SK-N-SH (cell line): Measurements from ENCODE around the gene MRPL43. TPM values are rescaled to one million over a fixed set of nuclear protein-coding genes. Genes with fewer than 3 reads are reported as not detected.

Source experiments
- CTCF ChIA-PET: fragments of 300-600, 350-600 bp; formaldehyde crosslinking; extraction: SDS; loops from one replicate; lab custom pipeline; 2021; lab: Yijun Ruan, JAX
- POLR2A ChIA-PET: fragments of 350-600 bp; sonication (Branson Sonifier 250); formaldehyde crosslinking; extraction: SDS; loops from one replicate; lab custom pipeline; 2020; ENCODE audit warnings: antibody characterized with exemption, inconsistent platforms; lab: Yijun Ruan, JAX
- DNase-seq: peaks from one replicate; pipeline ENCODE4 v3.0.0; 2012
- H2AFZ ChIP-seq: fragments of 200-600 bp; sonication (generic); 2 replicates; pipeline ENCODE4 v1.8.1; 2016; ENCODE audit warnings: antibody characterized with exemption, mild to moderate bottlenecking, low read depth
- H3F3A ChIP-seq: fragments of 200-600 bp; sonication (generic); replicated peaks from 2 replicates; pipeline ENCODE3; 2016; ENCODE audit warnings: antibody characterized with exemption, mild to moderate bottlenecking; ENCODE audit not compliant: insufficient read depth
- H3K27ac ChIP-seq, 2 experiments: fragments of 200-500 bp in 1 of 2; fragments of 200-600 bp in 1 of 2; sonication (Bioruptor generic) in 1 of 2; sonication (generic), shearing (Covaris generic) in 1 of 2; 2 replicates each; pipeline versions ENCODE4 v1.5.1 to v1.6.1; 2014 to 2016; ENCODE audit warnings: low read depth in 2 of 2, inconsistent platforms in 1 of 2, low read length in 1 of 2, mild to moderate bottlenecking in 1 of 2, mixed read lengths in 1 of 2
- H3K27me3 ChIP-seq: fragments of 200-600 bp; sonication (generic), shearing (Covaris generic); 2 replicates; pipeline ENCODE4 v1.6.1; 2016; ENCODE audit warnings: mixed run types; ENCODE audit not compliant: insufficient read depth
- H3K36me3 ChIP-seq, 2 experiments: fragments of 200-500 bp in 1 of 2; fragments of 200-600 bp in 1 of 2; sonication (Bioruptor generic) in 1 of 2; sonication (generic) in 1 of 2; replicated peaks in 1 of 2; 2 replicates each; pipeline versions ENCODE3 to v1.5.1; 2014 to 2016; ENCODE audit warnings: low read length in 1 of 2, mild to moderate bottlenecking in 1 of 2; ENCODE audit not compliant: insufficient read depth in 2 of 2, control insufficient read depth in 1 of 2
- H3K4me1 ChIP-seq, 2 experiments: fragments of 200-500 bp in 1 of 2; fragments of 200-600 bp in 1 of 2; sonication (Bioruptor generic) in 1 of 2; sonication (generic), shearing (Covaris generic) in 1 of 2; 2 replicates each; pipeline versions ENCODE4 v1.5.1 to v1.6.1; 2014 to 2016; ENCODE audit warnings: low read depth in 1 of 2, low read length in 1 of 2, mixed run types in 1 of 2; ENCODE audit not compliant: insufficient read depth in 2 of 2, control insufficient read depth in 1 of 2
- H3K4me2 ChIP-seq: fragments of 200-600 bp; sonication (generic), shearing (Covaris generic); 2 replicates; pipeline ENCODE4 v1.6.1; 2017; ENCODE audit warnings: mixed run types
- H3K4me3 ChIP-seq, 2 experiments: fragments of 200-500 bp in 1 of 2; fragments of 200-600 bp in 1 of 2; sonication (Bioruptor generic) in 1 of 2; sonication (generic), shearing (Covaris generic) in 1 of 2; 2 replicates each; pipeline versions ENCODE4 v1.5.1 to v1.8.1; 2014 to 2016; ENCODE audit warnings: low read depth in 2 of 2, inconsistent platforms in 1 of 2, low read length in 1 of 2, mild to moderate bottlenecking in 1 of 2, mixed read lengths in 1 of 2, moderate library complexity in 1 of 2
- H3K79me2 ChIP-seq: fragments of 200-600 bp; sonication (generic); 2 replicates; pipeline ENCODE4 v1.8.1; 2017; ENCODE audit warnings: mild to moderate bottlenecking; ENCODE audit not compliant: insufficient read depth
- H3K9ac ChIP-seq: fragments of 200-600 bp; sonication (generic); 2 replicates; pipeline ENCODE4 v1.6.1; 2017; ENCODE audit warnings: mixed run types
- H3K9me2 ChIP-seq: fragments of 200-600 bp; sonication (generic); 2 replicates; pipeline ENCODE4 v1.6.1; 2017; ENCODE audit warnings: mixed run types
- H3K9me3 ChIP-seq: fragments of 200-600 bp; sonication (generic); 2 replicates; pipeline ENCODE4 v1.6.1; 2017; ENCODE audit warnings: mixed run types, mild to moderate bottlenecking, moderate library complexity
- H4K20me1 ChIP-seq: fragments of 200-600 bp; sonication (generic); 2 replicates; pipeline ENCODE4 v1.6.1; 2017; ENCODE audit warnings: mild to moderate bottlenecking, mixed run types; ENCODE audit not compliant: insufficient read depth
- CHD2 ChIP-seq: fragments of 150-350 bp; IDR thresholded peaks from 2 replicates; pipeline ENCODE4 v1.6.1; 2018; ENCODE audit warnings: low read length; ENCODE audit not compliant: partially characterized antibody
- ELF1 ChIP-seq: IDR thresholded peaks from 2 replicates; pipeline ENCODE4 v1.4.0; 2012
- EP300 ChIP-seq, 2 experiments: IDR thresholded peaks; 2 replicates each; pipeline versions ENCODE4 v1.4.0 to v1.6.1; 2012; ENCODE audit warnings: borderline replicate concordance in 1 of 2, low read depth in 1 of 2, low read length in 1 of 2
- FOSL2 ChIP-seq: IDR thresholded peaks from 2 replicates; pipeline ENCODE4 v1.4.0; 2012; ENCODE audit warnings: low read depth, mild to moderate bottlenecking, moderate library complexity, borderline replicate concordance
- FOXM1 ChIP-seq: IDR thresholded peaks from 2 replicates; pipeline ENCODE4 v1.4.0; 2012; ENCODE audit warnings: low read depth, mild to moderate bottlenecking
- GABPA ChIP-seq: IDR thresholded peaks from 2 replicates; pipeline ENCODE4 v1.4.0; 2012; ENCODE audit warnings: low read depth, mild to moderate bottlenecking
- GATA2 ChIP-seq: sonication (generic); formaldehyde crosslinking; IDR thresholded peaks from 2 replicates; pipeline ENCODE4 v1.5.0; 2020; ENCODE audit warnings: mild to moderate bottlenecking, missing genetic modification reagents
- NFIC ChIP-seq: IDR thresholded peaks from 2 replicates; pipeline ENCODE4 v1.4.0; 2012; ENCODE audit warnings: borderline replicate concordance
- RFX5 ChIP-seq: IDR thresholded peaks from 2 replicates; pipeline ENCODE4 v1.6.1; 2012; ENCODE audit warnings: mild to moderate bottlenecking, improper control_type of control experiment, low read length
- SMC3 ChIP-seq: IDR thresholded peaks from 2 replicates; pipeline ENCODE4 v1.6.1; 2012; ENCODE audit warnings: low read depth, low read length, improper control_type of control experiment
- YY1 ChIP-seq: IDR thresholded peaks from 2 replicates; pipeline ENCODE4 v1.4.0; 2012; ENCODE audit warnings: low read depth, mild to moderate bottlenecking
- WGBS: methylation state at CpG from one replicate; pipeline ENCODE4 v1.1.6; 2017; ENCODE audit warnings: low lambda C conversion rate; 5-methylcytosine and 5-hydroxymethylcytosine counted together
- polyA plus RNA-seq, 3 experiments: library from polyadenylated mRNA; depleted of rRNA; stranded (reverse); fragments of >200 nt; gene quantifications; 2 replicates each; pipeline ENCODE4 v1.2.3, GENCODE V29; 2012
- TF ChIP-seq, protein P1 (sequence below): IDR thresholded peaks from 2 replicates; pipeline ENCODE4 v1.6.1; 2012; ENCODE audit warnings: mild to moderate bottlenecking, low read depth, low read length, moderate library complexity
- TF ChIP-seq, protein P2 (sequence below): IDR thresholded peaks from 2 replicates; pipeline ENCODE4; 2012

The MRPL43 gene
- polyA plus RNA-seq, 1 of the 3 experiments (the other 2 are of a cell fraction), result 208 TPM

DNA sequence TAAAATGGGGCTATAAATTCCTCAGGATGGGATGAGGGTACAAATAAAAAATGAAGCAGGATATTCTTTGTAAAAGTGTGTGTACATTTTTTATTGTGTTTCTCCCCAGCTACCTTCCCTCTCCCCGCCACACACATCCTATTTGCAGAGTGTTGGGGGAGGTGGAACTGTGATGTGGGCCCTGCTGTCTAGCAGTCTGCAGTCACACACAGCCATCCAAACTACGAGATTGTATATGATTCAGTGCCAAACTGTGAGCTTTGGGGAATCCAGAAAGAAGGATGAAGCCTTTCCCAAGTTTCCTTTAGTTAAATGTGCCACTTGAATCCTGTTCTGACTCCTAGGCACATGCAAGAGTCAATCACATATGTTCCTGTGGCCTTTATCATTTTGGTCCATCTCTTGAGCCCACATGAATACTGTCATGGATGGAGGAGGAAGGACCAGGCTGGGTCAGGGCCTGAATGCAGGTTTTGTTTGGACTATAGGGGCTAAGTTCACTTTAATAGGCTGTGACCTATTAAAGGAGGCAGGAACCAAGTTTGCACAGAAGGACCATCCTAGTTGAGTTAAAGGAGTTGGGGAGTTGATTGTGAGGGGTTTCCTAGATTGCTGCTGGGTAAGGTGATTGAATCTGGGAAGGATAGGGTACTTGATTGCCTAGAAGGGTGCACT, 19.1 kb downstream of the MRPL43 start (continued):
- TF ChIP-seq FOSL2 (no peak), GABPA (no peak), GATA2 (CRISPR knock-in tag) (no peak)

DNA sequence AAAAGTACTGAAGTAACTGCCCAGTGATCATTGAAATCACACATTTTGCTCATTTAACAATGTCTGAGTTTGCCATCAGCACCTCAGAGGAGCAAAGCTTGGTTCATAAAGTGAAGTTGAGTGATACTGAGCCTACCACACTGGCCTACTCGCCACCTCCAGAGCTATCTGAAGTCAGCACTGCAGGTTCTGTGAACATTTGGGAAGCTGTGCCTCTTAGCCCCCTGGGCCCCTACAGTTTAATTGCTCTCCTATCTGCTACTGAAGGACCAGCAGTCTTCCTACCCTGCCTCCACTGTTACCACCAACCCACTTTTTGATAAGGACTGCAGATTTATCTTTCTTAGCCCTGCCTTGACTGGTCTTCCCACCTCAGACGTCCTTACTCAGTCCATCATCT, 20.0 kb downstream of the MRPL43 start:
- H4K20me1 ChIP-seq, result no peaks in the 10 kb centered on the region
- no peaks in the 10 kb centered on the region for H3K9me2 ChIP-seq
- POLR2A ChIA-PET, result no interaction called here
- no peak overlapping the region for H3K4me2 ChIP-seq
- H3K9ac ChIP-seq, result no peak overlapping the region
- WGBS, result 94% methylated on average over 2 of the region's 2 CpGs
- H3K4me1 ChIP-seq, result peaks cover 4 to 19% of the 10 kb centered on the region in 2 experiments; a peak in 2 of 4 replicates
- peaks cover 29 to 40% of the 10 kb centered on the region in 2 experiments for H3K36me3 ChIP-seq
- no peak for TF ChIP-seq ELF1
- TF ChIP-seq, protein P1, sequence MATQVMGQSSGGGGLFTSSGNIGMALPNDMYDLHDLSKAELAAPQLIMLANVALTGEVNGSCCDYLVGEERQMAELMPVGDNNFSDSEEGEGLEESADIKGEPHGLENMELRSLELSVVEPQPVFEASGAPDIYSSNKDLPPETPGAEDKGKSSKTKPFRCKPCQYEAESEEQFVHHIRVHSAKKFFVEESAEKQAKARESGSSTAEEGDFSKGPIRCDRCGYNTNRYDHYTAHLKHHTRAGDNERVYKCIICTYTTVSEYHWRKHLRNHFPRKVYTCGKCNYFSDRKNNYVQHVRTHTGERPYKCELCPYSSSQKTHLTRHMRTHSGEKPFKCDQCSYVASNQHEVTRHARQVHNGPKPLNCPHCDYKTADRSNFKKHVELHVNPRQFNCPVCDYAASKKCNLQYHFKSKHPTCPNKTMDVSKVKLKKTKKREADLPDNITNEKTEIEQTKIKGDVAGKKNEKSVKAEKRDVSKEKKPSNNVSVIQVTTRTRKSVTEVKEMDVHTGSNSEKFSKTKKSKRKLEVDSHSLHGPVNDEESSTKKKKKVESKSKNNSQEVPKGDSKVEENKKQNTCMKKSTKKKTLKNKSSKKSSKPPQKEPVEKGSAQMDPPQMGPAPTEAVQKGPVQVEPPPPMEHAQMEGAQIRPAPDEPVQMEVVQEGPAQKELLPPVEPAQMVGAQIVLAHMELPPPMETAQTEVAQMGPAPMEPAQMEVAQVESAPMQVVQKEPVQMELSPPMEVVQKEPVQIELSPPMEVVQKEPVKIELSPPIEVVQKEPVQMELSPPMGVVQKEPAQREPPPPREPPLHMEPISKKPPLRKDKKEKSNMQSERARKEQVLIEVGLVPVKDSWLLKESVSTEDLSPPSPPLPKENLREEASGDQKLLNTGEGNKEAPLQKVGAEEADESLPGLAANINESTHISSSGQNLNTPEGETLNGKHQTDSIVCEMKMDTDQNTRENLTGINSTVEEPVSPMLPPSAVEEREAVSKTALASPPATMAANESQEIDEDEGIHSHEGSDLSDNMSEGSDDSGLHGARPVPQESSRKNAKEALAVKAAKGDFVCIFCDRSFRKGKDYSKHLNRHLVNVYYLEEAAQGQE, result no peak
- TF ChIP-seq CHD2, result no peak
- no peak for TF ChIP-seq NFIC
- TF ChIP-seq SMC3, result no peak
- TF ChIP-seq FOXM1, result no peak
- TF ChIP-seq EP300 (IDR thresholded peaks at IDR 0.05; ENCODE audit: borderline replicate concordance in 1 of 2, low read depth in 1 of 2, low read length in 1 of 2), result no peak
- TF ChIP-seq RFX5, result no peak
- no peak for TF ChIP-seq YY1
- TF ChIP-seq, protein P2, sequence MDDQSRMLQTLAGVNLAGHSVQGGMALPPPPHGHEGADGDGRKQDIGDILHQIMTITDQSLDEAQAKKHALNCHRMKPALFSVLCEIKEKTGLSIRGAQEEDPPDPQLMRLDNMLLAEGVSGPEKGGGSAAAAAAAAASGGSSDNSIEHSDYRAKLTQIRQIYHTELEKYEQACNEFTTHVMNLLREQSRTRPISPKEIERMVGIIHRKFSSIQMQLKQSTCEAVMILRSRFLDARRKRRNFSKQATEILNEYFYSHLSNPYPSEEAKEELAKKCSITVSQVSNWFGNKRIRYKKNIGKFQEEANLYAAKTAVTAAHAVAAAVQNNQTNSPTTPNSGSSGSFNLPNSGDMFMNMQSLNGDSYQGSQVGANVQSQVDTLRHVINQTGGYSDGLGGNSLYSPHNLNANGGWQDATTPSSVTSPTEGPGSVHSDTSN, result no peak
- H3K27me3 ChIP-seq, result no peaks in the 10 kb centered on the region
- no peak overlapping the region for H3K27ac ChIP-seq
- H3K9me3 ChIP-seq, result no peaks in the 10 kb centered on the region
- H3F3A ChIP-seq, result peaks cover 3% of the 10 kb centered on the region
- no peak for DNase-seq
- CTCF ChIA-PET, result interaction anchor here (0.7 to 3.4 kb wide), 10 partner anchors 10 to 405 kb away, joined by 3 to 24 read pairs (median 8); no protein-coding TSS in a partner anchor
- H3K4me3 ChIP-seq, result no peak overlapping the region
- H3K79me2 ChIP-seq, result no peaks in the 10 kb centered on the region
- no peak overlapping the region for H2AFZ ChIP-seq
